Left lung (tissue), 10 donors: ENCODE results near the gene MTA1. TPM values are rescaled to one million over a fixed set of nuclear protein-coding genes. Genes with fewer than 3 reads are reported as not detected.
A peak's percentile ranks its signal among the peaks of the same experiment; 100 is the strongest.

ENCODE experiments used
- ATAC-seq: fragments of 200-7000 bp; cut with Tn5 transposase; one replicate; pipeline ENCODE4 v1.9.1; 2020; ENCODE audit warnings: moderate library complexity
- DNase-seq, 4 donors: peaks; one replicate each; pipeline ENCODE4 v3.0.0-alpha.2; 2013 to 2020
- H3K27ac ChIP-seq, 2 donors: fragments of 200-600 bp; sonication (generic) in 1 of 2; one replicate each; pipeline versions ENCODE4 v1.5.0 to v1.8.0; 2020 to 2021
- H3K27me3 ChIP-seq, 2 donors: fragments of 200-600 bp; sonication (generic) in 1 of 2; one replicate each; pipeline versions ENCODE4 v1.5.0 to v1.8.0; 2020 to 2021
- H3K36me3 ChIP-seq, 2 donors: fragments of 200-600 bp; sonication (generic) in 1 of 2; one replicate each; pipeline versions ENCODE4 v1.5.0 to v1.8.0; 2020 to 2021
- H3K4me1 ChIP-seq, 2 donors: fragments of 200-600 bp; one replicate each; pipeline ENCODE4 v1.8.0; 2021
- H3K4me3 ChIP-seq, 2 donors: fragments of 200-600 bp; sonication (generic) in 1 of 2; one replicate each; pipeline versions ENCODE4 v1.5.0 to v1.8.0; 2020 to 2021; ENCODE audit warnings: mild to moderate bottlenecking in 1 of 2
- H3K9me3 ChIP-seq, 2 donors: fragments of 200-600 bp; sonication (generic) in 1 of 2; one replicate each; pipeline versions ENCODE4 v1.5.0 to v1.8.0; 2020 to 2021
- intact Hi-C, 2 donors: fragments of 100-400 bp; cut with DNase I; formaldehyde crosslinking; loops; one replicate each; pipeline versions ENCODE4 v1.11.2 to v1.14.2; 2022
- polyA plus RNA-seq, 6 donors: library from polyadenylated mRNA; unstranded; fragments of 120-200 nt; gene quantifications; one replicate each; pipeline ENCODE4 v1.2.1, GENCODE V29; 2013; ENCODE audit not compliant: insufficient read length in 6 of 6
- total RNA-seq, 2 donors: library from RNA; stranded (reverse); fragmentation: NEBNext Ultra II Directional; extraction: Animal tissue kit (Norgen Biotek cat#: 25700); gene quantifications; one replicate each; pipeline ENCODE4 v1.2.1, GENCODE V29; 2021
- TF ChIP-seq, protein P1 (sequence below), 2 donors: fragments of 200-600 bp; sonication (generic) in 1 of 2; IDR thresholded peaks; one replicate each; pipeline versions ENCODE4 v1.5.0 to v1.8.0; 2021; ENCODE audit warnings: antibody characterized with exemption in 2 of 2
- donor health status: DM: no; HTN: yes; CAD: no.
- donor health status: DM: no; HTN: no; CAD: no.

Gene MTA1
- total and polyA plus RNA-seq, 8 donors: 60.6 to 165 (median 118) TPM

DNA sequence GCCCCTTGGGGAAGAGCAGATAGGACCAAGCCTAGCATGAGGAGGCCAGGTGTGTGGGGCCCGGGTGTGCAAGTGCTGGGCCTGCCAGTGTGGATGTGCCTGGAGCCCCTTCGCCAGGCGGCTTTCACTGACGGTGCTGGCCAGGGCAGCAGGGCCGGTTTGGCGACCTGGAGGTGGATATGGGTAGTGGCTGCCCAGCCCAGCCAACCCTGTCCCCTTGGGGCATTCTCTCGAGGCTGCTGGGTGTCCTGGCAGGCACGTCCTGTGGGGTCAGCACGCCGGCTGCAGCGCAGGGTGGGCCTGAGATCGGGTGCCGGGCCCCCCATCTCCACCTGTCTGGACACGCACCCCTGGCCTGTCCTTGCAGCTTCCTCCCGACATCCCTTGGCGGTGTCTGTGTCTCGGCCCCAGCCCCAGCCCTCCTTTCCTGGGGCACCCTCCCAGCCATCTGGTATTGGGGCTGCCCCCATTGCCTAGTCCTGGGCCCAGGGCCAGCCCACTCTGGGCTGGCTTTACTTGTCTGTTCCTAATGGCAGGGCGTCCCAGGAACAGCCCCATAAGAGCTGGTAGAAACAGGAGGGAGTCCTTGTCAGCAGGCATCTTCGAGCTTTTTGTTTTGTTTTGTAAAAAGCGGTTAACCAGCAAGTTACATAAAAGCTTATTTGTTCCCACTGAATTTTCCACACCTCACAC lies 47.8 kb downstream of the MTA1 start:
- no peak for DNase-seq
- ATAC-seq: no peak
- H3K4me1 ChIP-seq: peaks cover 17 to 32% of the 10 kb centered on the region in 2 donors
- no peak overlapping the region for H3K4me3 ChIP-seq
- no peak overlapping the region for H3K27ac ChIP-seq
- H3K9me3 ChIP-seq: no peaks in the 10 kb centered on the region
- intact Hi-C loops: no loop called here
- no peaks in the 10 kb centered on the region for H3K27me3 ChIP-seq
- TF ChIP-seq, protein P1, sequence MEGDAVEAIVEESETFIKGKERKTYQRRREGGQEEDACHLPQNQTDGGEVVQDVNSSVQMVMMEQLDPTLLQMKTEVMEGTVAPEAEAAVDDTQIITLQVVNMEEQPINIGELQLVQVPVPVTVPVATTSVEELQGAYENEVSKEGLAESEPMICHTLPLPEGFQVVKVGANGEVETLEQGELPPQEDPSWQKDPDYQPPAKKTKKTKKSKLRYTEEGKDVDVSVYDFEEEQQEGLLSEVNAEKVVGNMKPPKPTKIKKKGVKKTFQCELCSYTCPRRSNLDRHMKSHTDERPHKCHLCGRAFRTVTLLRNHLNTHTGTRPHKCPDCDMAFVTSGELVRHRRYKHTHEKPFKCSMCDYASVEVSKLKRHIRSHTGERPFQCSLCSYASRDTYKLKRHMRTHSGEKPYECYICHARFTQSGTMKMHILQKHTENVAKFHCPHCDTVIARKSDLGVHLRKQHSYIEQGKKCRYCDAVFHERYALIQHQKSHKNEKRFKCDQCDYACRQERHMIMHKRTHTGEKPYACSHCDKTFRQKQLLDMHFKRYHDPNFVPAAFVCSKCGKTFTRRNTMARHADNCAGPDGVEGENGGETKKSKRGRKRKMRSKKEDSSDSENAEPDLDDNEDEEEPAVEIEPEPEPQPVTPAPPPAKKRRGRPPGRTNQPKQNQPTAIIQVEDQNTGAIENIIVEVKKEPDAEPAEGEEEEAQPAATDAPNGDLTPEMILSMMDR (IDR thresholded peaks at IDR 0.05): no peak
- H3K36me3 ChIP-seq: peaks cover 0 to 85% of the 10 kb centered on the region in 2 donors

DNA sequence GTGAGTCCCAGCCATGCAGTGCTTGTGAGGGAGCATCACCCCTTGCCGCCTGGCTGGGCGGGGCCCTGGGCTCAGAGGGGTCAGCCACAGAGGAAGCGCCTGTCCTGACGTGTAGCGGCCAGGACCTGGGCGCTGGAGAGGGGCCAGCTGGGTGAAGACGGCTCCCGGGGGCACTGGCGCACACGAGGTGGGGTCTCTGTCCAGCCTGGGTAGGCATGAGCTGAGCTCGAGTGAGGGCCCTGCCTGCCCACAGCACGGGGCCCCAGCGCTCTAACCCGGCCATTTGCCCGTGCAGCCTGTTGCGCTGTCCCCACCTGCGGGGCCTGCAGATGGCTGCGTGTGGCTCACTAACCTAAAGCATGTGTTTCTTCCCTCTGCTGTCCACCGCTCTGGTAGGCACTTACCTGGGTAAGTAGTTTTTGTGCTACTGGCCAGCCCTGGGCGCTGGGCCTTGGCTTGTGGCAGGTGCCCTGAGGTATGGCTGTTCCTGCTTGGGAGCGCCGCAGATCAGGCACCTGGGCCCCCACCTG lies 48.4 kb downstream of the MTA1 start:
- Histone ChIP-seq H3K4me1 (peaks cover 23 to 39% of the 10 kb centered on the region in 2 donors), H3K36me3 (peaks cover 0 to 79% of the 10 kb centered on the region in 2 donors)
- intact Hi-C loops: no loop called here

DNA sequence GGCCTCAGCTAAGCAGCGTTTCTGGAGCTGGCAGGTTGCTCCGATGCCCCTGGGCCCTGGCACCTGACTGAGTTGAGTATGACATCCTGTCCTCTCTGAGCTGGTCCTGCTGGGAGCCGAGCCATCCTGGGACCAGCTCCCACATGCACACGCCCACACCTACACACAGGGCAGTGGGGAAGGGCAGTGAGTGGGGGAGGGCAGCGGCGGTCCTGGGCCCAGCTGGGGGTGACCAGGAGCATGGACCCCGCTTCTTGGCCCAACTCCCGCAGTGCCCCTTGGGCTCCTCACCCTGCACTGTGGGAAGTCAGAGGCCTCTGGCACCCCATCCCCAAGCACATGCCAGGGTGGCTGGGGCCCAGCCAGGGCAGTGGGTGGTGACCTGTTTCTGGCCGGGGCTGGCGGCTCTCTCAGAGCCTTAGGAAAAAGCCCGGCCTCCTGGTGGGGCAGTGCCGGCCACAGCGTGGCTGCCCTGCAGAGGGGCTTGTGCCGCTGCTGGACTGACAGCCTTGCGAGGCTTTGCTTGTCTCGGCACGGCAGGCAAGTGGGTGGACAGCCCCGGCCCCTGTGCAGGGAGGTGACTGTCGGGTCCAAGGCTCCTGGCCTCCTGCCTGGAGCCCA lies 49.1 kb downstream of the MTA1 start:
- Histone ChIP-seq H3K4me3 (no peak overlapping the region), H3K27ac (peak overlapping the region in 1 of 2 donors; percentile 9), H3K4me1 (peaks cover 29 to 46% of the 10 kb centered on the region in 2 donors), H3K27me3 (peaks cover 0 to 13% of the 10 kb centered on the region in 2 donors), H3K36me3 (peaks cover 0 to 71% of the 10 kb centered on the region in 2 donors), H3K9me3 (no peaks in the 10 kb centered on the region)
- ATAC-seq (no peak), DNase-seq (no peak)
- intact Hi-C loops: no loop called here
- TF ChIP-seq, protein P1 (IDR thresholded peaks at IDR 0.05): no peak

More for the DNA sequence above, 48.4 kb downstream of the MTA1 start:
- H3K4me3 ChIP-seq: no peak overlapping the region
- DNase-seq (no peak), ATAC-seq (no peak)
- peaks cover 0 to 6% of the 10 kb centered on the region in 2 donors for H3K27me3 ChIP-seq
- TF ChIP-seq, protein P1 (IDR thresholded peaks at IDR 0.05): no peak
- H3K9me3 ChIP-seq: no peaks in the 10 kb centered on the region
- peak overlapping the region in 1 of 2 donors; percentile 9 for H3K27ac ChIP-seq

DNA sequence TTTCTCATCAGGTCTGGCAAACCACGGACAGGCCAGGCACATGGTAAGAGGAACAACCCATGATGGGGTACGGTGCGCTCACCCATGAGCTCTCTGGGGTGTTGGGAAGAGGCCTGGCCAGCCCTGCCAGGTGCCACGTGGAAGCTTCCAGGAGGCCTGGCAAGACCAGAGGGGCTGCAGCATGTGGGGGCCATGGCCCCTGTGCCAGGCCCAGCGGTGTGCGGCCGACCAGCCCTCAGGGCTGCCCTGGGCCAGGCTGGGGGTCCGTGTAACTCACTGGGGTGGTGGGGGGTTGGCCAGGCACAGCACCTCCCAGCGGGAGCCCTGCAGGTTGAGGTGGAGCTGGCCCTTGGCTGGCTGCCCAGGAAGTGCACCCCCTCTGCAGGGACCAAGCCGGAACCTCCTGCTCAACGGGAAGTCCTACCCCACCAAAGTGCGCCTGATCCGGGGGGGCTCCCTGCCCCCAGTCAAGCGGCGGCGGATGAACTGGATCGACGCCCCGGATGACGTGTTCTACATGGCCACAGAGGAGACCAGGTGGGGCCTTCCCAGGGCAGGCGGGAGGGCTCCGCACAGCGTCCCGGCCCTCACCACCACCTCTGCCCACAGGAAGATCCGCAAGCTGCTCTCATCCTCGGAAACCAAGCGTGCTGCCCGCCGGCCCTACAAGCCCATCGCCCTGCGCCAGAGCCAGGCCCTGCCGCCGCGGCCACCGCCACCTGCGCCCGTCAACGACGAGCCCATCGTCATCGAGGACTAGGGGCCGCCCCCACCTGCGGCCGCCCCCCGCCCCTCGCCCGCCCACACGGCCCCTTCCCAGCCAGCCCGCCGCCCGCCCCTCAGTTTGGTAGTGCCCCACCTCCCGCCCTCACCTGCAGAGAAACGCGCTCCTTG lies 50.1 kb downstream of the MTA1 start:
- Histone ChIP-seq H3K9me3 (no peaks in the 10 kb centered on the region), H3K4me3 (no peak overlapping the region), H3K4me1 (peaks cover 31 to 51% of the 10 kb centered on the region in 2 donors), H3K27ac (no peak overlapping the region), H3K27me3 (peaks cover 0 to 21% of the 10 kb centered on the region in 2 donors), H3K36me3 (peaks cover 0 to 62% of the 10 kb centered on the region in 2 donors)
- peak in 1 of 4 donors; percentile 76 for DNase-seq
- no peak for ATAC-seq
- TF ChIP-seq, protein P1 (IDR thresholded peaks at IDR 0.05): no peak
- intact Hi-C loops: no loop called here
